HG03378 (cell line): Measurements from ENCODE around the gene GALNT14.

ENCODE experiments used
- ATAC-seq: cut with Tn5 transposase; IDR thresholded peaks from one replicate; pipeline ENCODE4 v1.9.1; 2021; ENCODE audit warnings: mild to moderate bottlenecking, moderate library complexity; ENCODE audit not compliant: unreplicated experiment

The GALNT14 gene

GRCh38 chr2:30981096-30981495 lies 157.1 kb downstream of the GALNT14 start:
- ATAC-seq, result no peak

- ATAC-seq, result no peak
Observed at GRCh38 chr2:30979822-30980245, 158.4 kb downstream of the GALNT14 start.

GRCh38 chr2:30978854-30979253 lies 159.4 kb downstream of the GALNT14 start:
- ATAC-seq, result no peak

- no peak for ATAC-seq
Observed at GRCh38 chr2:30978044-30978443, 160.2 kb downstream of the GALNT14 start.

- no peak for ATAC-seq
Observed at GRCh38 chr2:30975156-30975555, 163.1 kb downstream of the GALNT14 start.

GRCh38 chr2:30974554-30974953 lies 163.7 kb downstream of the GALNT14 start:
- ATAC-seq, result no peak

GRCh38 chr2:30974092-30974491 lies 164.1 kb downstream of the GALNT14 start:
- ATAC-seq, result no peak

GRCh38 chr2:30971231-30972025 lies 166.8 kb downstream of the GALNT14 start:
- ATAC-seq, result no peak

GRCh38 chr2:30968660-30969397 lies 169.4 kb downstream of the GALNT14 start:
- no peak for ATAC-seq

GRCh38 chr2:30966786-30967185 lies 171.5 kb downstream of the GALNT14 start:
- ATAC-seq, result no peak

- no peak for ATAC-seq
Observed at GRCh38 chr2:30965022-30965531, 173.2 kb downstream of the GALNT14 start.

GRCh38 chr2:30964334-30965005 lies 173.8 kb downstream of the GALNT14 start:
- no peak for ATAC-seq

GRCh38 chr2:30963184-30963583 lies 175.1 kb downstream of the GALNT14 start:
- ATAC-seq, result no peak

- no peak for ATAC-seq
Observed at GRCh38 chr2:30960213-30960612, 178.0 kb downstream of the GALNT14 start.

- ATAC-seq, result no peak
Observed at GRCh38 chr2:30959653-30960052, 178.6 kb downstream of the GALNT14 start.

GRCh38 chr2:30958918-30959265 lies 179.3 kb downstream of the GALNT14 start:
- ATAC-seq, result no peak

GRCh38 chr2:30958193-30958917 lies 179.9 kb downstream of the GALNT14 start:
- no peak for ATAC-seq

- no peak for ATAC-seq
Observed at GRCh38 chr2:30957591-30957990, 180.6 kb downstream of the GALNT14 start.

- ATAC-seq, result no peak
Observed at GRCh38 chr2:30956995-30957394, 181.2 kb downstream of the GALNT14 start.

- no peak for ATAC-seq
Observed at GRCh38 chr2:30955516-30956132, 182.6 kb downstream of the GALNT14 start.
